GM19324 (cell line): ENCODE data around the gene EXOSC7.

Experiments
- ATAC-seq: cut with Tn5 transposase; IDR thresholded peaks from one replicate; pipeline ENCODE4 v1.9.1; 2021; ENCODE audit warnings: mild to moderate bottlenecking, moderate library complexity; ENCODE audit not compliant: unreplicated experiment, low FRiP score

Gene EXOSC7

GRCh38 chr3:44991326-44991725 is 15.3 kb downstream of the EXOSC7 start:
- no peak for ATAC-seq

- no peak for ATAC-seq
Observed at GRCh38 chr3:44992555-44993470, 16.8 kb downstream of the EXOSC7 start.

GRCh38 chr3:44993471-44994205 is 17.6 kb downstream of the EXOSC7 start:
- no peak for ATAC-seq

GRCh38 chr3:44995142-44995770 is 19.2 kb downstream of the EXOSC7 start:
- no peak for ATAC-seq

- ATAC-seq: no peak
Observed at GRCh38 chr3:44996556-44996969, 20.5 kb downstream of the EXOSC7 start.

- ATAC-seq: no peak
Observed at GRCh38 chr3:44999782-45000181, 23.7 kb downstream of the EXOSC7 start.

- no peak for ATAC-seq
Observed at GRCh38 chr3:45000823-45001222, 24.8 kb downstream of the EXOSC7 start.

GRCh38 chr3:45001738-45002137 is 25.7 kb downstream of the EXOSC7 start:
- no peak for ATAC-seq

GRCh38 chr3:45002139-45002660 is 26.2 kb downstream of the EXOSC7 start:
- ATAC-seq: no peak

GRCh38 chr3:45002720-45003119 is 26.7 kb downstream of the EXOSC7 start:
- no peak for ATAC-seq

- ATAC-seq: no peak
Observed at GRCh38 chr3:45003406-45003805, 27.4 kb downstream of the EXOSC7 start.

- no peak for ATAC-seq
Observed at GRCh38 chr3:45003859-45004258, 27.8 kb downstream of the EXOSC7 start.

GRCh38 chr3:45007091-45007490 is 31.0 kb downstream of the EXOSC7 start:
- no peak for ATAC-seq

GRCh38 chr3:45008117-45008516 is 32.1 kb downstream of the EXOSC7 start:
- ATAC-seq: no peak

- no peak for ATAC-seq
Observed at GRCh38 chr3:45009868-45010267, 33.8 kb downstream of the EXOSC7 start.

- no peak for ATAC-seq
Observed at GRCh38 chr3:45010811-45011333, 34.8 kb downstream of the EXOSC7 start.

- no peak for ATAC-seq
Observed at GRCh38 chr3:45011756-45012508, 35.9 kb downstream of the EXOSC7 start.

GRCh38 chr3:45012577-45012976 is 36.5 kb downstream of the EXOSC7 start:
- ATAC-seq: no peak

- ATAC-seq: no peak
Observed at GRCh38 chr3:45016916-45017315, 40.9 kb downstream of the EXOSC7 start.

GRCh38 chr3:45017821-45018220 is 41.8 kb downstream of the EXOSC7 start:
- no peak for ATAC-seq
